ENCODE measurements around the gene CCDC7. TPM values are rescaled to one million over a fixed set of nuclear protein-coding genes. Genes with fewer than 3 reads are reported as not detected.
"Not testable (repeated sequence)": the region's sequence is repeated elsewhere in the genome, so short reads cannot be mapped to it uniquely, and the experiment has no call there.

The CCDC7 gene
- total RNA-seq: 10 to 100 TPM; 12.7 to 15.2 TPM

DNA sequence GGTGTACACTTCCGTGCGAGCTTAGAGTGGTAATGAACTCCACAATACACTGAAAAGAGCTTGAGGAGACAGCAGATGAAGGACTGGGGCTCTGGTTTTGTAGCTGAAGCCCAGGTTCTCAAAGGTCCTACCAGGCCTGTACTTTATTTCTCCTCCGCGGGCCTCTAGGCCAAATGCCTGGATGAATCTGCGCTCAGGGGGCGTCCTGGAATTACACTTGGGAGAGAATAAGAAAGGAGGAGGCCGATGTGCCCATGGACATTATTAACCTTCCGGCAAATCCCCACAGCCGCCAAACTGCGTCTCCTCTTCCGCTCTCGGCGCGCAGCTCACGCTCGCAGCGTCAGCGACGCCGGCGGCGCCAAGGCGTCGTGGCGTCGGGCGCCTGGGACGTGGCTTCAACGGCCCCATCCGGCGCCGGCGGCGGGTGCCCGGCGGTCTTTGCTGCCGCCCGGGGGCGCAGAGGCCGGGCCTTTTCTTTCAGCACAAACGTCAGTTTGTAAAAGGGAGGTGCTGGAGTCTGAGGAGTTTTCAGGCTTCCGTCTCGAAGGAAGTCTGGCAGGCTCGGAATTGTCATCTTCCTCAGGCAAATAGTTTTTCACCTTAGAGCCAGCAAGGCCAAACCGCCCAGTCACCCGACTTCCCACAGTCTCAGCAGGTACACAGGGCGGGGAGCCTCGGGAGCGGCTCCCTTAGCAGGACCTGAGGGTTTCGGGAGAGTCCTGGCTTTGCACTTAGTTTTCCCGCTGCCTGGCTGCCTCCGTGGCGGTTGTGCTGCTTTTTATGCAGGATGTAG, at the start of gene CCDC7:
Gene CCDC7 (plus strand): TSS at position 401 of the 796 bp plus-strand sequence. CDS start 5,503 bp downstream, outside the sequence.
- Mint-ChIP-seq H3K4me3 (peak within 1 kb of the TSS; percentile 87), H3K27ac (peak within 1 kb of the TSS; percentile 95), H3K4me1 (peaks cover 19% of the 10 kb centered on the region), H3K36me3 (ENCODE audit: low read depth) (peaks cover 14% of the 10 kb centered on the region), H3K9me3 (no peaks in the 10 kb centered on the region), H3K27me3 (peaks cover 4% of the 10 kb centered on the region)
- ChIA-PET POLR2A (interaction anchor here (0.7 to 2.6 kb wide), 31 partner anchors 9 to 1414 kb away, joined by 3 to 81 read pairs (median 4); partner anchors contain the start of genes KIF5B and ZNF438), CTCF (interaction anchor here (0.7 to 1.9 kb wide), 10 partner anchors 9 to 563 kb away, joined by 3 to 17 read pairs (median 4); no protein-coding TSS in a partner anchor)
- DNase-seq: peak; percentile 89

GRCh38 chr10:32397163-32397562, 48.8 kb upstream of the CCDC7 start:
- H3K27ac Mint-ChIP-seq; H3K9me3 Mint-ChIP-seq; H3K4me3 Mint-ChIP-seq; CTCF ChIA-PET; H3K27me3 Mint-ChIP-seq; POLR2A ChIA-PET; H3K36me3 Mint-ChIP-seq (ENCODE audit: low read depth); H3K4me1 Mint-ChIP-seq; DNase-seq: not testable (repeated sequence)

GRCh38 chr10:32399720-32400119, 46.2 kb upstream of the CCDC7 start:
- POLR2A ChIA-PET; CTCF ChIA-PET; H3K4me3 Mint-ChIP-seq; H3K27me3 Mint-ChIP-seq; H3K4me1 Mint-ChIP-seq; DNase-seq; H3K27ac Mint-ChIP-seq; H3K36me3 Mint-ChIP-seq (ENCODE audit: low read depth); H3K9me3 Mint-ChIP-seq: not testable (repeated sequence)

- ChIA-PET POLR2A (interaction anchor here (1.0 kb wide), 1 partner anchor 23 kb away, joined by 3 read pairs; no protein-coding TSS in a partner anchor), CTCF (interaction anchor here (0.7 kb wide), 1 partner anchor 66 kb away, joined by 3 read pairs; no protein-coding TSS in a partner anchor)
- H3K4me3 Mint-ChIP-seq: no peak overlapping the region
Measured at GRCh38 chr10:32400961-32401360, 45.0 kb upstream of the CCDC7 start.

GRCh38 chr10:32402499-32402898, 43.4 kb upstream of the CCDC7 start:
- Mint-ChIP-seq H3K27ac (no peak overlapping the region), H3K4me1 (no peaks in the 10 kb centered on the region), H3K9me3 (peaks cover 3% of the 10 kb centered on the region), H3K27me3 (no peaks in the 10 kb centered on the region), H3K4me3 (no peak overlapping the region), H3K36me3 (ENCODE audit: low read depth) (no peaks in the 10 kb centered on the region)
- ChIA-PET CTCF (no interaction called here), POLR2A (no interaction called here)
- no peak for DNase-seq

More at GRCh38 chr10:32400961-32401360, 45.0 kb upstream of the CCDC7 start:
- Mint-ChIP-seq H3K27ac (no peak overlapping the region), H3K4me1 (no peaks in the 10 kb centered on the region), H3K36me3 (ENCODE audit: low read depth) (no peaks in the 10 kb centered on the region), H3K9me3 (no peaks in the 10 kb centered on the region), H3K27me3 (no peaks in the 10 kb centered on the region)
- DNase-seq: no peak

GRCh38 chr10:32403091-32403490, 42.8 kb upstream of the CCDC7 start:
- Mint-ChIP-seq H3K36me3 (ENCODE audit: low read depth) (no peaks in the 10 kb centered on the region), H3K4me1 (no peaks in the 10 kb centered on the region), H3K27ac (no peak overlapping the region), H3K9me3 (peaks cover 6% of the 10 kb centered on the region), H3K27me3 (no peaks in the 10 kb centered on the region), H3K4me3 (no peak overlapping the region)
- DNase-seq: no peak
- ChIA-PET CTCF (no interaction called here), POLR2A (no interaction called here)

DNA sequence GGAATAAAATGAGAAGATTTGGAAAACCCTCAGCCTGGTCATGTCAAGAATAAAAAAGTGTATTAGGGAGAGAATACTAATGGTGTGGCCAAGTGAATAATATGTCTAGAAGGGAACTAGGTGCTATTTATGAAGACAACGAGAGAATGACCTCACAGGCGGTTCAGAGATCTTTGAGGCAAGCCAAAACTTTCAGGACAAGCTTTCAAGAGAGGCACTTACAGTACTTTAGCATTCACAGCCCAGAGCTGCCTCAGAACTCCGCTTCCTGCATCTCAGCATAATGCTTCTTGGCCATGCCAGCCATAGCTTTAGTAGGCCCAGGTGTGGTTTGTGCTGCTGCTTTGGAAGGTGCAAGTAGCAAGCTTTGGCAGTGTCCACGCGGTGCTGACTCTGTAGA, 37.2 kb upstream of the CCDC7 start:
- Mint-ChIP-seq H3K4me1 (peaks cover 4% of the 10 kb centered on the region), H3K9me3 (peaks cover 6% of the 10 kb centered on the region)
- POLR2A ChIA-PET: no interaction called here

DNA sequence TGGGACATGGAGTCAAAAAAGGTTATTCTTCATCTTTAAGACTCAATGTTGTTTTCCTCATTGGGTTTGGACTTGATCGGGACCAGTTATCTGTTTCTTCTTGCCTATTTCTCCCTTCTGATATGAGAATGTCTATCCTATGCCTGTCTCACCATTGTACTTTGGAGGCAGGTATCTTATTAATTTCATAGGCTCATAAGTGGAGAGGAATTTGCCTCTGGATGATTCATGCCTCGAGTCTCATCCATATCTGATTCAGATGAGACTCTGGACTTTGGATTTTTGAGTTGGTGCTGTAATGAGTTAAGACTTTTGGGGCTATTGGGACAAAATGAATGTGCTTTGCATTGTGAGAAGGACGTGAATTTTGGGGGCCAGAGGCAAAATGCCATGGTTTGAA, 36.2 kb upstream of the CCDC7 start:
- CTCF ChIA-PET: no interaction called here
- Mint-ChIP-seq H3K9me3 (peaks cover 6% of the 10 kb centered on the region), H3K27me3 (no peaks in the 10 kb centered on the region), H3K4me3 (no peak overlapping the region), H3K4me1 (peaks cover 5% of the 10 kb centered on the region), H3K36me3 (ENCODE audit: low read depth) (no peaks in the 10 kb centered on the region), H3K27ac (no peak overlapping the region)
- POLR2A ChIA-PET: no interaction called here
- no peak for DNase-seq

More for the DNA sequence above, 37.2 kb upstream of the CCDC7 start:
- no peaks in the 10 kb centered on the region for H3K27me3 Mint-ChIP-seq
- DNase-seq: no peak
- CTCF ChIA-PET: no interaction called here
- no peak overlapping the region for H3K27ac Mint-ChIP-seq
- H3K36me3 Mint-ChIP-seq (ENCODE audit: low read depth): no peaks in the 10 kb centered on the region
- H3K4me3 Mint-ChIP-seq: no peak overlapping the region

- no peak for DNase-seq
- CTCF ChIA-PET: no interaction called here
- H3K4me1 Mint-ChIP-seq: peaks cover 5% of the 10 kb centered on the region
- H3K9me3 Mint-ChIP-seq: peaks cover 6% of the 10 kb centered on the region
- no peak overlapping the region for H3K4me3 Mint-ChIP-seq
- no peak overlapping the region for H3K27ac Mint-ChIP-seq
- no peaks in the 10 kb centered on the region for H3K36me3 Mint-ChIP-seq (ENCODE audit: low read depth)
- POLR2A ChIA-PET: no interaction called here
- H3K27me3 Mint-ChIP-seq: no peaks in the 10 kb centered on the region
Measured at GRCh38 chr10:32410569-32410968, 35.4 kb upstream of the CCDC7 start.

DNA sequence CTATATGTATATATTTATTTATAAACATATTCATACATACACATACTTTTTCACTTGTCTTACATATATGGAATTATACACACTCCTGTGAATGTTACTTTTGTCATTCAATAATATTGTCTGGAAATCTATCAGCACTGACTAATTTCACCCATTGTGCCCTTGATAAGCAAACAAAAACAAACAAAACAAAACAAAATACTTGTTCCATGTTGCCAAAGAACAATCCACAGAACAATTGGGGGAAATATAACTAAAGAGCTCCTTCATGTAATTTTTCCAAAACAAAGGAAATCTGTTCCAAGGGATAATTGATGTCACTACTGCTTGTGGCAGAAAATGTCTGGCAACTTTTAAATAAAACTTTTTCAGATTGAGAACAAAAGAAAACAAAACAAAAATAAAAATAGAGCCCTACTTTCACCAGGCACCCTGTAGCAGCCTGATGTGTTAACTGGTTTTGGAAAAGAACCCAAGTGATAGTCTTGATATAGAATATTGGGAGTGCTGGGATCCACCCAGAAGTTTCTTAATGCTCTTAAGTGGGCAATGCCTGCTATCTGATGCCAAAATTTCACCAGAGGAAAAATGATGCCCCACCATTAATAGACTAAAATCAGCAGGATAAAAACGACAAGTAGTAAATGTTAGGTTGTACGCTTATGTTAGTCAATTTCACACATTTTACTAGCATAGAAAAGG, 34.0 kb upstream of the CCDC7 start:
- H3K27ac Mint-ChIP-seq: no peak overlapping the region
- peaks cover 5% of the 10 kb centered on the region for H3K4me1 Mint-ChIP-seq
- H3K9me3 Mint-ChIP-seq: peaks cover 6% of the 10 kb centered on the region
- CTCF ChIA-PET: no interaction called here
- H3K36me3 Mint-ChIP-seq (ENCODE audit: low read depth): no peaks in the 10 kb centered on the region
- DNase-seq: no peak
- no peaks in the 10 kb centered on the region for H3K27me3 Mint-ChIP-seq
- POLR2A ChIA-PET: no interaction called here
- H3K4me3 Mint-ChIP-seq: no peak overlapping the region

- ChIA-PET POLR2A (no interaction called here), CTCF (no interaction called here)
- H3K4me3 Mint-ChIP-seq: no peak overlapping the region
- peaks cover 5% of the 10 kb centered on the region for H3K4me1 Mint-ChIP-seq
- H3K27me3 Mint-ChIP-seq: no peaks in the 10 kb centered on the region
- no peak overlapping the region for H3K27ac Mint-ChIP-seq
- no peaks in the 10 kb centered on the region for H3K36me3 Mint-ChIP-seq (ENCODE audit: low read depth)
- DNase-seq: no peak
- H3K9me3 Mint-ChIP-seq: peaks cover 4% of the 10 kb centered on the region
Measured at GRCh38 chr10:32412499-32412853, 33.5 kb upstream of the CCDC7 start.

DNA sequence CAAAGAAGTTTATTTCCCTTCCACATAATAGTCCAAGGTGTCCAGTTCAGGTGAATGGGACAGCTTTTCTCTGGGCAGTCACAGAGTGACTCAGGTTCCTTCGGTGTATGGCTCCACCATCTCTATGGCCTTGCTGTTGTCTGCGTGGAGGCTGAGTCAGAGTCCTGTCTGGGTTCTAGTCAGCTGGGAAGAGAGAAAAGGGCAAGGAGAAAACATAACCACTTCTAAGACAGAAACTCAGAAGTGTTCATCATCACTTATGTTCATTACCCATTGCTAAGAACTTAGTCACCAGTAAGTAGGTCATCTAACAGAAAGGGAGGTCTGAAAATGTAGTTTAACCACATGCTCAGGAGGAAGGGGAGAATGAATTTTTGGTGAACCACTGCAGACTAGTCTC, 32.4 kb upstream of the CCDC7 start:
- H3K36me3 Mint-ChIP-seq (ENCODE audit: low read depth): no peaks in the 10 kb centered on the region
- no peak overlapping the region for H3K4me3 Mint-ChIP-seq
- peak; percentile 28 for DNase-seq
- H3K9me3 Mint-ChIP-seq: no peaks in the 10 kb centered on the region
- H3K27me3 Mint-ChIP-seq: no peaks in the 10 kb centered on the region
- peak overlapping the region; percentile 21 for H3K27ac Mint-ChIP-seq
- ChIA-PET POLR2A (no interaction called here), CTCF (no interaction called here)
- peaks cover 5% of the 10 kb centered on the region for H3K4me1 Mint-ChIP-seq

DNA sequence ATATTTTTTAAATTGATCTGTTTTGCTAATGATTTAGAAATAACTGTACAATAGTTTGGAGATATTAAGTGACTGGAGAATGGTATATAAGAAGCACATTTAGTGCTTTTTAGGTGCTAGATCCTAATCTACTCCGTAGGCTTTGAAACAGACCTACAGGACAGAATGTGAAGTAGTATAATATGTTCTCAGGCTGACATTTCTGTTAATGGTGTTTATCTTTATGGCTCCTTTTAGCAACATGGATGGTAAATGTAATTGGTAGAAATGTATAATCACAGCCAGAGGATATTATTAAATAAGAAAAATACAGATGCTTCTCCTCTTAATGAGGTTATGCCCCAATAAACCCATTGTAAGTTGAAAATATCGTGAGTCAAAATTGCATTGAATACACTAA, 30.6 kb upstream of the CCDC7 start:
- Mint-ChIP-seq H3K36me3 (ENCODE audit: low read depth) (no peaks in the 10 kb centered on the region), H3K27me3 (no peaks in the 10 kb centered on the region), H3K4me1 (peaks cover 5% of the 10 kb centered on the region), H3K4me3 (no peak overlapping the region), H3K9me3 (no peaks in the 10 kb centered on the region), H3K27ac (no peak overlapping the region)
- CTCF ChIA-PET: no interaction called here
- no peak for DNase-seq
- POLR2A ChIA-PET: no interaction called here

All from activated CD4-positive, alpha-beta memory T cell treated with anti-CD3 and anti-CD28 coated beads, Interleukin-2, amount 10 ng/mL, durations not matched to agents 7 days and 5 days (primary cell).